Duodenal mucosa (tissue), 2 donors: ENCODE measurements around the gene PFN3.
"Not testable (repeated sequence)": the region's sequence is repeated elsewhere in the genome, so short reads cannot be mapped to it uniquely, and the experiment has no call there.

Source experiments
- H3K27ac ChIP-seq: one replicate; pipeline ENCODE4 v1.7.0; 2013; ENCODE audit warnings: low read depth, low read length
- H3K27me3 ChIP-seq, 2 donors: one replicate each; pipeline ENCODE4 v1.7.0; 2013; ENCODE audit warnings: low read length in 2 of 2, control low read depth in 1 of 2; ENCODE audit not compliant: insufficient read depth in 2 of 2, control insufficient read depth in 1 of 2
- H3K36me3 ChIP-seq, 2 donors: one replicate each; pipeline ENCODE4 v1.7.0; 2013; ENCODE audit warnings: low read length in 2 of 2, control low read depth in 1 of 2; ENCODE audit not compliant: insufficient read depth in 2 of 2, control insufficient read depth in 1 of 2
- H3K4me1 ChIP-seq, 2 donors: one replicate each; pipeline ENCODE4 v1.7.0; 2013; ENCODE audit warnings: low read length in 2 of 2, control low read depth in 1 of 2; ENCODE audit not compliant: insufficient read depth in 2 of 2, control insufficient read depth in 1 of 2
- H3K4me3 ChIP-seq, 2 donors: one replicate each; pipeline ENCODE4 v1.7.0; 2013; ENCODE audit warnings: low read length in 2 of 2, low read depth in 1 of 2
- H3K9ac ChIP-seq, 2 donors: one replicate each; pipeline ENCODE4 v1.7.0; 2013; ENCODE audit warnings: low read length in 2 of 2, low read depth in 1 of 2
- H3K9me3 ChIP-seq, 2 donors: one replicate each; pipeline ENCODE4 v1.7.0; 2013; ENCODE audit warnings: low read length in 2 of 2, control low read depth in 1 of 2; ENCODE audit not compliant: control insufficient read depth in 1 of 2

The PFN3 gene

GRCh38 chr5:177383181-177383580 is 17.3 kb downstream of the PFN3 start:
- Histone ChIP-seq H3K4me1 (no peaks in the 10 kb centered on the region), H3K9ac (no peak overlapping the region), H3K27me3 (peaks cover 5% of the 10 kb centered on the region in 2 donors), H3K27ac (no peak overlapping the region), H3K36me3 (no peaks in the 10 kb centered on the region), H3K9me3 (no peaks in the 10 kb centered on the region), H3K4me3 (no peak overlapping the region)

- Histone ChIP-seq H3K27me3 (peaks cover 5% of the 10 kb centered on the region in 2 donors), H3K27ac (no peak overlapping the region), H3K9ac (no peak overlapping the region)
These were observed 17.9 kb downstream of the PFN3 start for GRCh38 chr5:177382423-177383029.

GRCh38 chr5:177380805-177381126 is 19.7 kb downstream of the PFN3 start:
- H3K36me3 ChIP-seq, result no peaks in the 10 kb centered on the region
- no peak overlapping the region for H3K9ac ChIP-seq
- H3K9me3 ChIP-seq, result no peaks in the 10 kb centered on the region
- peaks cover 5% of the 10 kb centered on the region in 2 donors for H3K27me3 ChIP-seq
- no peak overlapping the region for H3K27ac ChIP-seq
- H3K4me1 ChIP-seq, result no peaks in the 10 kb centered on the region
- no peak overlapping the region for H3K4me3 ChIP-seq

More at GRCh38 chr5:177382423-177383029, 17.9 kb downstream of the PFN3 start:
- Histone ChIP-seq H3K4me3 (no peak overlapping the region), H3K4me1 (no peaks in the 10 kb centered on the region), H3K36me3 (no peaks in the 10 kb centered on the region), H3K9me3 (no peaks in the 10 kb centered on the region)

- no peaks in the 10 kb centered on the region for H3K4me1 ChIP-seq
- no peak overlapping the region for H3K9ac ChIP-seq
- H3K9me3 ChIP-seq, result no peaks in the 10 kb centered on the region
- peaks cover 0 to 5% of the 10 kb centered on the region in 2 donors for H3K27me3 ChIP-seq
- H3K36me3 ChIP-seq, result no peaks in the 10 kb centered on the region
- no peak overlapping the region for H3K27ac ChIP-seq
- H3K4me3 ChIP-seq, result no peak overlapping the region
These were observed 21.3 kb downstream of the PFN3 start for GRCh38 chr5:177378884-177379883.

GRCh38 chr5:177377851-177378776 is 22.3 kb downstream of the PFN3 start:
- H3K27ac ChIP-seq, result peak overlapping the region; percentile 6
- no peak overlapping the region for H3K9ac ChIP-seq
- no peak overlapping the region for H3K4me3 ChIP-seq
- peaks cover 0 to 3% of the 10 kb centered on the region in 2 donors for H3K27me3 ChIP-seq
- no peaks in the 10 kb centered on the region for H3K4me1 ChIP-seq
- peaks cover 0 to under 1% of the 10 kb centered on the region in 2 donors for H3K36me3 ChIP-seq
- H3K9me3 ChIP-seq, result no peaks in the 10 kb centered on the region

GRCh38 chr5:177376107-177376506 is 24.4 kb downstream of the PFN3 start:
- Histone ChIP-seq H3K4me3 (no peak overlapping the region), H3K36me3 (peaks cover 0 to 4% of the 10 kb centered on the region in 2 donors), H3K9ac (no peak overlapping the region), H3K27me3 (no peaks in the 10 kb centered on the region), H3K4me1 (peaks cover 12 to 13% of the 10 kb centered on the region in 2 donors), H3K27ac (no peak overlapping the region), H3K9me3 (no peaks in the 10 kb centered on the region)

- not testable (repeated sequence) for H3K4me3 ChIP-seq, H3K27me3 ChIP-seq, H3K9ac ChIP-seq, H3K36me3 ChIP-seq, H3K27ac ChIP-seq, H3K9me3 ChIP-seq
- peaks cover 13 to 14% of the 10 kb centered on the region in 2 donors for H3K4me1 ChIP-seq
These were observed 24.9 kb downstream of the PFN3 start for GRCh38 chr5:177375516-177375915.

- no peak overlapping the region for H3K4me3 ChIP-seq
- H3K27ac ChIP-seq, result no peak overlapping the region
These were observed 26.2 kb downstream of the PFN3 start for GRCh38 chr5:177374211-177374610.

GRCh38 chr5:177373806-177374205 is 26.7 kb downstream of the PFN3 start:
- Histone ChIP-seq H3K4me3 (no peak overlapping the region), H3K9ac (no peak overlapping the region), H3K27ac (no peak overlapping the region), H3K36me3 (peaks cover 0 to 4% of the 10 kb centered on the region in 2 donors), H3K9me3 (no peaks in the 10 kb centered on the region), H3K27me3 (no peaks in the 10 kb centered on the region), H3K4me1 (peaks cover 30 to 31% of the 10 kb centered on the region in 2 donors)

More at GRCh38 chr5:177374211-177374610, 26.2 kb downstream of the PFN3 start:
- Histone ChIP-seq H3K36me3 (peaks cover 0 to 4% of the 10 kb centered on the region in 2 donors), H3K9me3 (no peaks in the 10 kb centered on the region), H3K4me1 (peaks cover 26 to 27% of the 10 kb centered on the region in 2 donors), H3K27me3 (no peaks in the 10 kb centered on the region), H3K9ac (no peak overlapping the region)
